GM06990 (cell line): ENCODE data around the gene MYO5A.
A peak's percentile ranks its signal among the peaks of the same experiment; 100 is the strongest.
"Not testable (repeated sequence)": the region's sequence is repeated elsewhere in the genome, so short reads cannot be mapped to it uniquely, and the experiment has no call there.

Experiments used
- DNase-seq: peaks from one replicate; pipeline ENCODE4 v3.0.0-alpha.2; 2011; ENCODE audit not compliant: insufficient read length; ENCODE audit errors: extremely low read depth
- H3K27me3 ChIP-seq: replicated peaks from 2 replicates; pipeline ENCODE4 v1.6.0; 2011; ENCODE audit warnings: low read length; ENCODE audit not compliant: control insufficient read depth, insufficient read depth
- H3K36me3 ChIP-seq: 2 replicates; pipeline ENCODE4 v1.5.1; 2011; ENCODE audit warnings: low read length; ENCODE audit not compliant: control insufficient read depth, insufficient read depth
- H3K4me3 ChIP-seq: replicated peaks from 2 replicates; pipeline ENCODE4 v1.5.1; 2011; ENCODE audit warnings: low read depth, mild to moderate bottlenecking, control low read depth, low read length
- CTCF ChIP-seq: IDR thresholded peaks from 2 replicates; pipeline ENCODE4 v1.5.1; 2011; ENCODE audit warnings: low read length, control low read depth, mild to moderate bottlenecking, inconsistent platforms; ENCODE audit not compliant: insufficient read depth, poor library complexity, severe bottlenecking

The MYO5A gene

GRCh38 chr15:52558196-52558595 lies 29.5 kb upstream of the MYO5A start:
- no peak for TF ChIP-seq CTCF
- DNase-seq, result peak; percentile 61
- H3K36me3 ChIP-seq, result no peaks in the 10 kb centered on the region; the same call in 1 of the 2 replicates
- H3K4me3 ChIP-seq, result no peak overlapping the region; the same call in 1 of the 2 replicates
- H3K27me3 ChIP-seq, result no peaks in the 10 kb centered on the region

GRCh38 chr15:52557274-52557641 lies 28.6 kb upstream of the MYO5A start:
- DNase-seq, result no peak
- H3K27me3 ChIP-seq, result no peaks in the 10 kb centered on the region
- H3K36me3 ChIP-seq, result no peaks in the 10 kb centered on the region; the same call in 1 of the 2 replicates
- TF ChIP-seq CTCF, result no peak
- H3K4me3 ChIP-seq, result no peak overlapping the region

GRCh38 chr15:52556524-52557273 lies 28.0 kb upstream of the MYO5A start:
- no peaks in the 10 kb centered on the region for H3K27me3 ChIP-seq
- no peak overlapping the region for H3K4me3 ChIP-seq
- TF ChIP-seq CTCF, result no peak
- peaks cover 1% of the 10 kb centered on the region for H3K36me3 ChIP-seq
- no peak for DNase-seq

GRCh38 chr15:52552303-52552702 lies 23.6 kb upstream of the MYO5A start:
- DNase-seq, result no peak
- peaks cover 4% of the 10 kb centered on the region for H3K36me3 ChIP-seq
- no peaks in the 10 kb centered on the region for H3K27me3 ChIP-seq
- no peak for TF ChIP-seq CTCF
- no peak overlapping the region for H3K4me3 ChIP-seq

- Histone ChIP-seq H3K27me3 (no peaks in the 10 kb centered on the region), H3K4me3 (no peak overlapping the region), H3K36me3 (peaks cover 4% of the 10 kb centered on the region)
- DNase-seq, result no peak
- TF ChIP-seq CTCF, result no peak
Observed at GRCh38 chr15:52551762-52552161, 23.1 kb upstream of the MYO5A start.

- not testable (repeated sequence) for H3K36me3 ChIP-seq, DNase-seq, H3K27me3 ChIP-seq, H3K4me3 ChIP-seq
Observed at GRCh38 chr15:52551186-52551585, 22.5 kb upstream of the MYO5A start.
